Loucy (cell line): Measurements from ENCODE around the gene PTPRT.

ENCODE experiments used
- CTCF ChIP-seq: fragments of 200-600 bp; sonication (generic); conservative IDR thresholded peaks from 2 replicates; pipeline ENCODE4 v1.5.1; 2014; ENCODE audit warnings: mild to moderate bottlenecking, antibody characterized with exemption, low read length
- EZH2phosphoT487 ChIP-seq: fragments of 200-600 bp; IDR thresholded peaks from 2 replicates; pipeline ENCODE4 v1.6.1; 2018; ENCODE audit warnings: antibody characterized with exemption, mild to moderate bottlenecking, moderate library complexity, borderline replicate concordance

- TF ChIP-seq CTCF (no peak), EZH2phosphoT487 (no peak)
Observed at GRCh38 chr20:42610070-42610469, 579.6 kb downstream of the PTPRT start.
